Measurements from ENCODE around the gene MPP2. TPM values are rescaled to one million over a fixed set of nuclear protein-coding genes. Genes with fewer than 3 reads are reported as not detected.

Gene MPP2
- total RNA-seq, 1 donor from 2014 or later: 5.4 TPM

DNA sequence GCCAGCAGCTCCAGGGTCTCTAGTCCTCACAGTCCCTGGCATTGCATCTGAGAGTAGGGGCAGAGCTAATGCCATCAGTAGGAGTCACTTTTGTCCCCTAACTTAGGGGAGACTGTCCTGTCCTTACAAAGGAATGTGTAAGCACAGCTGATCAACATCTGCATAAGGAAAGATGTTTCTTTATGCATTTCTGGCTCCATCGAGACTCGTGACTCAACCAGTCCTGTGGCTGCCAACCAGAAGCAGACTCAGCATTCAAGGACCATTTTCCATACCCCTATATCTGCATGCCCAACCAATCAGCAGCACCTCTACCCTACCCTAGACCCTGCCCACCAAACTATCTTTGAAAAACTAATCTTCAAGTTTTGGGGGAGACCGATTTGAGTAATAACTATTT is 8.2 kb upstream of the MPP2 start:
- no peaks in the 10 kb centered on the region for H3K9me3 Mint-ChIP-seq (ENCODE audit: low read depth)
- no peaks in the 10 kb centered on the region for H3K36me3 Mint-ChIP-seq (ENCODE audit: insufficient read depth)
- no peak for DNase-seq (ENCODE audit: low spot score, unreplicated experiment)
- H3K4me3 Mint-ChIP-seq (ENCODE audit: low read depth): no peak overlapping the region
- TF ChIP-seq, protein P1, sequence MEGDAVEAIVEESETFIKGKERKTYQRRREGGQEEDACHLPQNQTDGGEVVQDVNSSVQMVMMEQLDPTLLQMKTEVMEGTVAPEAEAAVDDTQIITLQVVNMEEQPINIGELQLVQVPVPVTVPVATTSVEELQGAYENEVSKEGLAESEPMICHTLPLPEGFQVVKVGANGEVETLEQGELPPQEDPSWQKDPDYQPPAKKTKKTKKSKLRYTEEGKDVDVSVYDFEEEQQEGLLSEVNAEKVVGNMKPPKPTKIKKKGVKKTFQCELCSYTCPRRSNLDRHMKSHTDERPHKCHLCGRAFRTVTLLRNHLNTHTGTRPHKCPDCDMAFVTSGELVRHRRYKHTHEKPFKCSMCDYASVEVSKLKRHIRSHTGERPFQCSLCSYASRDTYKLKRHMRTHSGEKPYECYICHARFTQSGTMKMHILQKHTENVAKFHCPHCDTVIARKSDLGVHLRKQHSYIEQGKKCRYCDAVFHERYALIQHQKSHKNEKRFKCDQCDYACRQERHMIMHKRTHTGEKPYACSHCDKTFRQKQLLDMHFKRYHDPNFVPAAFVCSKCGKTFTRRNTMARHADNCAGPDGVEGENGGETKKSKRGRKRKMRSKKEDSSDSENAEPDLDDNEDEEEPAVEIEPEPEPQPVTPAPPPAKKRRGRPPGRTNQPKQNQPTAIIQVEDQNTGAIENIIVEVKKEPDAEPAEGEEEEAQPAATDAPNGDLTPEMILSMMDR (IDR thresholded peaks at IDR 0.05; ENCODE audit: unreplicated experiment): no peak
- peaks cover 38% of the 10 kb centered on the region for H3K27me3 Mint-ChIP-seq
- H3K4me1 Mint-ChIP-seq (ENCODE audit: low read depth): peaks cover 6% of the 10 kb centered on the region
- H3K27ac Mint-ChIP-seq: no peak overlapping the region

DNA sequence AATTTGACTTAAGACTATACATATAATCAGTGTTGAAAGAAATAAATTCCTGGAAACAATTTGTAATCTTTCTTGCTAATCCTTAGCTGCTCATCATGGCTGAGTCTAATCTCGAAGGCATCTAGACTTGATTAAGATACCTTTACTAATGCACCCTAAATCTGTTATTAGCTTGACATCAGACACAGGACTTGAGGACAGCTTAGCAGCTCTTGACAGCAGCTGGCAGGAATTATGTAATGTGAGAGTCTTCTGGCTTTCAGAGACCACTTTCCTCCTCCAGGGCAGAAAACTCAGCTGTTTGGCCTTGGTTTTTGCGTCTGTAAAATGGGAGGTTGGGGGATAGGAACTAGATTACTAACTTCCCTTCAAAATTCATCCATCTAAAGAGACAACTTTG is 7.1 kb upstream of the MPP2 start:
- DNase-seq (ENCODE audit: low spot score, unreplicated experiment): no peak
- TF ChIP-seq, protein P1 (IDR thresholded peaks at IDR 0.05; ENCODE audit: unreplicated experiment): no peak
- Mint-ChIP-seq H3K27me3 (peaks cover 41% of the 10 kb centered on the region), H3K9me3 (ENCODE audit: low read depth) (no peaks in the 10 kb centered on the region), H3K4me3 (ENCODE audit: low read depth) (no peak overlapping the region), H3K36me3 (ENCODE audit: insufficient read depth) (no peaks in the 10 kb centered on the region), H3K27ac (no peak overlapping the region), H3K4me1 (ENCODE audit: low read depth) (peaks cover 6% of the 10 kb centered on the region)

DNA sequence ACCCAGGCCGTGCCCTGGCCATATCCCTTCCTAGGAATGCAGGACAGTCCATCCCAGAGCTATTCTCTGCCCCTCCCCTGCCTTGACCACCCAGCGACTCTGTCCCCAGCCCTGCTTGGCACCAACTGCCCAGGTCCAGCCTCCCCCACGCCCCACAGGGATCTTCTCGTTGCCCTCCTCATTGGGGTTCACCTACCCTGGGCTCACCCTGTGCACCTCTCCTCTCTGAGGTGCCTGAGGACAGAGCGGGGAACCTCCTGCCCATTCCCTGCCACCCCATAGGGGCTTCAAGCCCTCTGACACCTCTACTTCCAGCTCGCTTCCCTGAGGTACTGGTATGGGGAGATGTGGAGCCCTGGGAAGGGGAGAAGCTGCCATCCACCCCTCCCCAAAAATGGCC is 6.2 kb upstream of the MPP2 start:
- no peak overlapping the region for H3K27ac Mint-ChIP-seq
- H3K4me1 Mint-ChIP-seq (ENCODE audit: low read depth): peaks cover 6% of the 10 kb centered on the region
- H3K27me3 Mint-ChIP-seq: peaks cover 44% of the 10 kb centered on the region
- no peak for DNase-seq (ENCODE audit: low spot score, unreplicated experiment)
- H3K36me3 Mint-ChIP-seq (ENCODE audit: insufficient read depth): no peaks in the 10 kb centered on the region
- H3K4me3 Mint-ChIP-seq (ENCODE audit: low read depth): no peak overlapping the region
- TF ChIP-seq, protein P1 (IDR thresholded peaks at IDR 0.05; ENCODE audit: unreplicated experiment): no peak
- H3K9me3 Mint-ChIP-seq (ENCODE audit: low read depth): no peaks in the 10 kb centered on the region

DNA sequence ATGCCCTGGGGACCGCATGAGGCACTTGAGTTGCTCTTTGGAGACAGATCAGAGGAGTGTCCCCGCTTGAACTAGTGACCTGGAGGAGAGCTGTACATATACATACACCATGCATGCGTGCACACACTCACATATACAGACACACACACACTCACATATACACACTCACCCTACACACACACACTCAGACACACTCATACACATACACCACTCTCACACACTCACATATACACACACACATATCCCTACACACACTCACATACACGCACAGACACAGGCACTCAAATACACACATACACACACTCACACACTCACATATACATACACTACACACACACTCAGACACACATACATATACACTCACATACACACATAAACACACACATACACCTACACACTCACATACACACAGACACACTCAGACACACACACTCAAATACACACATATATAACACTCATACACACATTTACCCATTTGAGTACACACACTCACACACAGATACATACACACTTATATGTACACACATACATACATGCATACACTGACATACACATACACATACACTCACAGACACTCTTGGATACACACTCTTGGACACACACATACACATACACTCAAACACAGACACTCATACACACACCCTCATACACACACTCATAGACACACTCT is 5.4 kb upstream of the MPP2 start:
- Mint-ChIP-seq H3K27ac (no peak overlapping the region), H3K4me1 (ENCODE audit: low read depth) (peaks cover 8% of the 10 kb centered on the region), H3K9me3 (ENCODE audit: low read depth) (no peaks in the 10 kb centered on the region), H3K27me3 (peaks cover 49% of the 10 kb centered on the region), H3K36me3 (ENCODE audit: insufficient read depth) (no peaks in the 10 kb centered on the region), H3K4me3 (ENCODE audit: low read depth) (no peak overlapping the region)
- no peak for DNase-seq (ENCODE audit: low spot score, unreplicated experiment)
- TF ChIP-seq, protein P1 (IDR thresholded peaks at IDR 0.05; ENCODE audit: unreplicated experiment): no peak

DNA sequence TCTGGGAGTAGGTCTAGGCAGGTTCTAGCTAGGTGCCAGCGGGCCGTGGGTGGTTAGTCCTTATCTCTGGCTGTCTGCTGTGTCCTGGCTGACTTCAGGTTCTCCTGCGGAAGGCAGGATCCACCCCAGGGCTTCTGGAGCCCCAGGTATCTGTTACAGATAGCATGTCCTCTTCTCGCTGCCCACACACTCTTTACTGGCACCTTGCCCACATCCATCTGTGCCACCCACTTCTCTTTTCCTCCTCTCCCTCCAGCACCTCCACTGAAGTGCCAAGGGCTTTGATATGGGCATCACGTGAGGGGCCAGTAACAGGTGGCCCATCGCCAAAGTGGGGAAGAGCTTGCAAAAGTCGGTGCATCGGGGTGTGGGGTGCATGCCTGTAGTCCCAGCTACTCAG is 4.6 kb upstream of the MPP2 start:
- Mint-ChIP-seq H3K27ac (no peak overlapping the region), H3K4me3 (ENCODE audit: low read depth) (no peak overlapping the region), H3K36me3 (ENCODE audit: insufficient read depth) (no peaks in the 10 kb centered on the region), H3K27me3 (peaks cover 44% of the 10 kb centered on the region), H3K9me3 (ENCODE audit: low read depth) (no peaks in the 10 kb centered on the region), H3K4me1 (ENCODE audit: low read depth) (peaks cover 8% of the 10 kb centered on the region)
- TF ChIP-seq, protein P1 (IDR thresholded peaks at IDR 0.05; ENCODE audit: unreplicated experiment): no peak
- DNase-seq (ENCODE audit: low spot score, unreplicated experiment): no peak

Measured in progenitor cell of endocrine pancreas (in vitro differentiated cells).